ENCODE measurements around the gene B3GLCT.
"Not testable (repeated sequence)": the region's sequence is repeated elsewhere in the genome, so short reads cannot be mapped to it uniquely, and the experiment has no call there.

Gene B3GLCT

GRCh38 chr13:31182987-31183386 lies 16.8 kb upstream of the B3GLCT start:
- DNase-seq = no peak

DNA sequence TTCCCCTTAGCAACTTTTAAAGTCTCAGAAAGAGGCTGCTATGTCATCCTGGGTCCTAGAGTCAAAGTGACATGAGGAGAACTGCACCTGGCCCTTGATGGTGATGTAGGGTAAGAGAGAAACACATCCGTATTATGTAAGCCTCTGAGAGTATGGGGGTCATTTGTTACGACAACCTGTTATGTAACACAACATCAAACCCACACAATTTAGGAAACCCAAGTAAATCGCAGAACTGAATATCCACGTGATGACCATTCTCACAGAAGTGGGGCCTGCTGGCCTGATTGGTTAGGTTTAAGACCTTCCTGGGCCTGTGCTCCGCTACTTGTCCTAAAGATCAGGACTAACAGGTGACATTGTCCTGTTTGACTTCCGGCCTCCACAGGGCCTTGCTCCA lies 15.3 kb upstream of the B3GLCT start:
- no peak for DNase-seq

DNA sequence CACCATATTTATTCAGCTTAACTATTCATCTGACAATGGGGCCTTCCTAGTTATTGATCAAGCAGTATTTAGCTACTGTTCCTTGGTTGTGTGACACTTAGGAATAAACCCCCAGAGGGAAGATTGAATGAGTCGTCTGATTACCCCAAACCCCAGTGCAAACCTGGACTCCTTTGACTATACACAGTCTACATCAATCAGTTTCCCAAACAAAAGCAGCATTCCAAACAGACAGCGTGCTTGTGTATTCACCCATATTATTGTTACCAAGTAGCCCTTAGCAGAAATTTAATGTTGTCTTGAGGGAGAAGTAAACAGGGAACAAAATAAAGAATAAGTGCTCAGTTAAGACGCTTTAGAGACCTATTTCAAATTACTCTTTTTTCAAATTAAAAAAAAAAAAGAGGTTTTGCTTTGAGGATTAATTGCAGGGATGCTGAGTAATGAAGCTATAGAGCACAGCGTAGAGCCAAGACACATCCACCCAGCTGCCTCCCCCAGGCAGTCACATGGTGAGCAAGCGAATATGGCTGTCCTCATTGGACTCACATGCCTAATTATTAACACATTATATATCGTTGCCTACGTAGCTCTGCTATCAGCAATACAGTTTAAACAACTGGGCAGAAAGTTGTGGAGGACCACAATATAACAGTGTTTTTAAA lies 14.7 kb upstream of the B3GLCT start:
- DNase-seq = peak in 1 of 56 donors; percentile 4

GRCh38 chr13:31191748-31192147 lies 8.0 kb upstream of the B3GLCT start:
- no peak for DNase-seq

- DNase-seq = peak in 44 of 56 donors; percentile 7 to 83 (median 44)
Measured at GRCh38 chr13:31192306-31192705, 7.5 kb upstream of the B3GLCT start.

DNA sequence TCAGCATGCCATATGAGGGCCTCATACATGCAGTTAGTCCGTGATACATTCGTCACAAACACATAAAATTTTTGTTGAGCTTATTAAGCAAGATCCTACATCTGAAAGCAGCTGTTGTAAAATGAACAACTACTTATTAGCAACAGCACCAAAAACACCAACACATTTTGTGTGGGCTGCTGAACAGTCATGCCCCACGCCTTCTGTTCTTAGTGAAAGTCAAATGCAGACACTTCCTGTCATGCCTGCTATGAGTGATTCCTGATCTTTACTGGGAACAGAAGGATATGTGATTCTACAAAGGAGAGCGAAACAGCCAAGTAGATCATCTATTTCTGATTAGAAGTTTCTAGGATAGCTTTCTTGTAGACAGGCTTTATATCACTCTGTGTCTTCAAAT lies 4.2 kb upstream of the B3GLCT start:
- no peak for DNase-seq

DNA sequence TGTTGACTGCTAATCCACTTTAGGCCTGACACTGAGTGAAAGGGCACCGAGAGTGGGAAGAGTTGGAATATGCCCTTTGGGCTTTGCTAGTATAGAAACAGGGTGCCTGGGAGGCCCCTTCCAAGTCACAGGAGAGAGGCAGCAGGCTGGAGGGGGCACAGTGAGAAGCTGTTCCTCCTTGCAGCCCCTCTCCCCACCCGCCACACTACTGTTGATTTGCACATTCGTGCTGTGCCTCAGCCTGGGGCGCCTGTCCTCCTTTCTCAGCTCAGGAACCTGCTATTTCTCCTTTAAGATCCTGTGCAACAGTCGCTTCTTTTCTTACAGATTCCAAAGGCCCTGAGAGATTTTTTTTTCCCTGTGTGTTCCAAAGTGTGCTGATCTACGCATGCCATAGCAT lies 2.8 kb upstream of the B3GLCT start:
- DNase-seq = no peak

DNA sequence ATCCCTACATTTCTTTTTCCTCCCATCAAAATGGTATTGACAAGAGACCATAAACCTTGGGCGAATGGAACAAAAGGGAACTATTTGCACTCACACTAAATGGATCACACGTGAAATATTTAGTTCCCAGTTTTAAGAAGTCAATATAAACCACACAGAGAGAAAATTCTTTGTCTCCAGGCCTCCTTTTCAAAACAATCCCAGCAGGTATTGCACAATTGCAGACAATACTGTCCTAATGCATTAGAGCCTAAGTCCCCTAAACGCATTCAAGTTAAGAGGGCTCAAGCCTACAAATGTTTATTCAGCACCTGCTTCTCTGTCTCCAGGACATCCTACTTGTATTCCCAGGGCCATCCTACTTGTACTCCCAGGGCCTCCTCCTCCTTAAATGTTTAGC lies 1.3 kb upstream of the B3GLCT start:
- DNase-seq = no peak

DNA sequence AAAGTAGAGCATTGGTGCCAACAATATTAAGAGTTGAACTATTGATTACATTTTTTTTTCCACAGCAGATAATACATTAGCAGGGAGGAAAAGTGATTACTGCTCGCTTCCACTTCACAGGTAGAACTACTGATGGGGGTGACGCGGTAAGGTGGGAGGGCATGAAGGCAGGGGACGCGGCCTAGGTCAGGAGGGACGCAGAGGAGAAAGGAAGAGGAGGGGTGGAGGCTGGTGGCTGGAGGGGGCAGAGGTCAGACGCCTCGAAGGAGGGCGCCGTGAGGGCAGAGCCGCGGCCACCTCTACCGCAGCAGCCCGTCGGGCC lies 287 bp upstream of the B3GLCT start:
- peak in 1 of 56 donors; percentile 38 for DNase-seq

DNA sequence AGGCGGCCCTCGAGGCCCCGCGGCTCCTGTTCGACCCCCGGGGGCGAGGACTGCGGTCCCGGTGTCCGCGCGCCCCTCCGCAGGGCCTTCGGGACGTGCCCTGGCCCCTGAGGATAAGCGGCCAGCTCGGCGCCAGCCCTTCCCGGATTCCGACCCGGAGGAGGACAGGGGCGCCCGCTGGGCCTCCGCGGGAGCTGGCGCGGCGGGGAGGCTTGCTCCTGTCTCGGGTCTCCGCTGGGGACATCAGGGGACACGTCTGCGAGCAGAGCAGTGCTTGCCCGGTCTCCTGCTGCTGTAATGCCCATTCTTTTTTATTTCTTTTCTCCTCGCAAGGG lies 829 bp downstream of the B3GLCT start:
- DNase-seq = peak in 28 of 56 donors; percentile 10 to 73 (median 44)

- DNase-seq = peak in 3 of 56 donors; percentile 10 to 30 (median 19)
Measured at GRCh38 chr13:31201341-31202031, 1.7 kb downstream of the B3GLCT start.

DNA sequence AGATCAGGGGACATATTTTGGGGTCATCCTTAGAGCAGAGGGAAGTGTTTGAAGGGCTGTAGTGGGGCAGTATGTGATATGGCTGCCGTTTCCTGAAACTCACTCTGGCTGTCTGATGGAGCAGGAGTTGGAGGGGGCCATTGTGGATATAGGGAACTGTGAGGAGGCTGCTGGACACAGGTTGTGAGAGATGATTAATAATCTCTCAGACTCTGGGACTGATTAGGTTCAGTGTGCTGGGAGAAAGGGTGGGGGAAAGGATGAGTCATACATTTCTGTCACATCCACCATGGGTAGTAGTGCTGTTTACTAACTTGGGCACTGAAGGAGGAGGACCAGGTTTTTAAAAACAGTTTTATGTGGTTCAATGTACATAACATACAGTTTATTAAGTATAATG lies 4.8 kb downstream of the B3GLCT start:
- DNase-seq = no peak

- DNase-seq = peak in 2 of 56 donors; percentile 14 to 16
Measured at GRCh38 chr13:31207661-31208552, 8.1 kb downstream of the B3GLCT start.

DNA sequence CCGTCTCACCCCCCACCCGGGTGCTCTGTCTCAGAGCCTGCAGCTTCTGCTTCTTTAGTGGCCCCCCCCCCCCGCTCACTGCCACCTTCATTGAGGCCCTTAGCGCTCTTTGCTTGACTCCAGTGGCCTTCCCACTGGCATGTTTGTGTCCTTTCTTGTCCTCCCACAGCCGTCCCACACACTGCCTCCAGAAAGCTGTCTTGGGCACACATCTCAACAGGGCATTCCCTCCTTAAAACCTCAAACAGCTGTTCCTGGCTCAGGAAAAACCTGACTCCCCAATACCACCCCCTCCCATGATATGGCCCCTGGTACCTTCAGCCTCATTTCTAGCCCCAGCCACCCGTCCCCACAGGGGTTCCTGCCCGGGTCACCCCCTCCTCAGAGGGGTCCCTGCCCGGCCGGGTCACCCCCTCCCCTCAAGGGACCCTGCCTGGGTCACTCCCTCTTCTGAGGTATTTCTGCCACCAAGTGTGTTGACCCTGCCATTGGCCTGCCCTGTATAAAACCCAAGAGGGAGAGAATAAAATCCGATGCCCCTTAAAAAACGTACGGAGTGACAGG lies 8.9 kb downstream of the B3GLCT start:
- DNase-seq = no peak

GRCh38 chr13:31209172-31209840 lies 9.5 kb downstream of the B3GLCT start:
- peak in 33 of 56 donors; percentile 14 to 79 (median 32) for DNase-seq

GRCh38 chr13:31209841-31210210 lies 10.1 kb downstream of the B3GLCT start:
- no peak for DNase-seq

- DNase-seq = no peak
Measured at GRCh38 chr13:31213651-31214289, 14.0 kb downstream of the B3GLCT start.

DNA sequence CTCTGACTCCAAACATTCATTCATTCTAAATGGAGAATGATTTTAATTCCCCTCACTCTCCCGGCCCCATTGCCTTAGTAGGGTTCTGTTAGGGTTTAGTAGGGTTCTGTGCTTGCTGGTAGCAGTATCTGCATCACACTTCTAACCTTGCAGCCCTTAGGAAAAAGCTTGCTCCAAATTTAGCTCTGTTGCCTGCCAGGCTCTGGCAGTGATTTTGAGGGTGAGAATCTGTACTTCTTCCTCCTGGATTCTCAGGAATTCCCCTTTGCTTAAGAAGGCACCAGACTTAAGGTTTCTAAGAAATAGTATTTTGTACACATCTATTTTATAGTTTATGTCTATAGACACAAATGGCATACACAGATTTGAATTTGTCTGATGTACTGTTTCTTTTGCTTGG lies 14.7 kb downstream of the B3GLCT start:
- DNase-seq = no peak

DNA sequence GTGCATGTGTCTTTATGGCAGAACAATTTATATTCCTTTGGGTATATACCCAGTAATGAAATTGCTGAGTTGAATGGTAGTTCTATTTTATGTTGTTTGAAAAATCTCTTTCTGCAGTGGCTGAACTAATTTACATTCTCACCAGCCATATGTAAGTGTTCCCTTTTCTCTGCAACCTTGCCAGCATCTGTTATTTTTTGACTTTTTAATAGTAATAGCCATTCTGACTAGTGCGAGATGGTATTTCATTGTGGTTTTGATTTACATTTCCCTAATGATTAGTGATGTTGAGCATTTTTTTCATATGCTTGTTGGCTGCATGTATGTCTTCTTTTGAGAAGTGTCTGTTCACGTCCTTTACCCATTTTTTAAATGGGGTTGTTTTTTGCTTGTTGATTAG lies 17.1 kb downstream of the B3GLCT start:
- DNase-seq = not testable (repeated sequence)

DNA sequence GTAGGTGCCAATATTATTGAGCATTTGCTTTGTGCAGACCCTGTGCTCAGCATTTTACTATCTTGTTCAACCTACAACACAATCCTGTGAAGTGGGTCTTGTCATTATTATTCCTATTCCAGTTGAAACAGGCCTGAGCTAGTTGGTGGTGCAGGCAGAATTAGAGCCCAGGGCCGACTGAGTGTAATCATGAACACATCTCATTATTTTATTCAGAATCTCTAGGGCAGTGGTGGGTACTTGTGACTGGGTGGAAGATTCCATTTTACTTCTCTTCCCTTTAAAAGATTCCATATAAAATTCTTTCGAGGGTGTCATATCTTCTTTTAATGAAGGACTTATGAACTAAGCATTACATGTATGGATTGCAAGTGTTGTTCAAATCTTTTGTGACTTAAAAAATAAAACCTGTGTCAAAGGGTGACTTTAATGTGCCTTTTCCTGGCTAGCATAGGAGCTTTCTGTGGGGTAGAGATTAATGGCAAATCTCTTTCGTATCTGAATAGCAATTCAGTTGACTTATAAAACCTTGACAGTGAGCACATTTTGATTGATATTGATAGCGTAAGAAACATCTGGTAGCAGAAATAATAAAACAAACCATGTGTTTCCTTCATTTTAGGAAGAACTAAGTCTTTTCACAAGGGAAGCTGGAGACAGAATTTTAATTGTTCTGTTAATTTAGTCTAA lies 20.3 kb downstream of the B3GLCT start:
- no peak for DNase-seq
